Right lung (tissue), 5 donors: ENCODE measurements around the gene GMNC. TPM values are rescaled to one million over a fixed set of nuclear protein-coding genes. Genes with fewer than 3 reads are reported as not detected.

Experiments
- DNase-seq, 2 donors: peaks; one replicate each; pipeline ENCODE4 v3.0.0-alpha.2; 2013
- polyA plus RNA-seq, 5 donors: library from polyadenylated mRNA; unstranded; fragments of 120-200 nt; gene quantifications; one replicate each; pipeline versions ENCODE4 v1.2.1 to v1.2.3, GENCODE V29; 2013; ENCODE audit warnings: inconsistent platforms in 1 of 5, low replicate concordance in 1 of 5; ENCODE audit not compliant: insufficient read length in 5 of 5, insufficient read depth in 1 of 5

The GMNC gene
- polyA plus RNA-seq, 5 donors = 0.04 to 0.12 TPM; not detected in 3

DNA sequence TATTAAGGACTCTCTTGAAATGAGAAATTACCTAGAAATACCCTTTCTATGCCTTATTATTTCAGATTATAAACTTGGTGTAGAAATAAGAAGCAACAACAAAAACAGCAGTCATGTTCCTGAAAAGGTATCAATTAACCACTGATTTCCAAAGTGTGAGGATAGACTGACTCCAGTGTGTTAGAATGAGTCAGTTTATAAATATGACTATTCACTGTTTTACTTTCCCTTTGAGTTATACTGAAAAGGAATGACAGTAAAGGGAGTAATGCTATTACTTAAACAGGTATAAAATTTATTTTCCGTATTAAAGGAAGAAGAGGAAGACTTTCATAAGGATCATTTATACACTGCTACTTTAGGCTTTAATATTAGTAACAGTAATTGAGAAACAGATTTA is 12.9 kb downstream of the GMNC start:
- DNase-seq = no peak

DNA sequence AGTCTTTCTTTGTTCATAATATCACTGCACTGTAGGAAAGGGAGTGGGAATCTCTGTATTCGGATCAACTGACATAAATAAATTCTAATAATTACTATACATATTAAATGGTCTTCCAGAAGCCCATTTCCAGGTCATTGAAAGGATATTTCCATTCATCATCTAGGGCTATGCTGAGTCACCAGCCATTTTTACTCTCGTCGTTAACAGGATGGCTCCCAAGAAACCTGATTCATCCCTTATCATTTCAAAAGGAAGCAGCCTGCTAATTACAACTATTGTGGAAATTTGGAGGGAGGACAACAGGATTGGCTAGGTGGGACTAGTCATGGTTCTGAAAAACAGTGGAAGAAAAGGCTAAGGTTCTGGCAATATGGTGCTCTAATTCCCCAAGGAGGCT is 13.6 kb downstream of the GMNC start:
- DNase-seq = no peak

DNA sequence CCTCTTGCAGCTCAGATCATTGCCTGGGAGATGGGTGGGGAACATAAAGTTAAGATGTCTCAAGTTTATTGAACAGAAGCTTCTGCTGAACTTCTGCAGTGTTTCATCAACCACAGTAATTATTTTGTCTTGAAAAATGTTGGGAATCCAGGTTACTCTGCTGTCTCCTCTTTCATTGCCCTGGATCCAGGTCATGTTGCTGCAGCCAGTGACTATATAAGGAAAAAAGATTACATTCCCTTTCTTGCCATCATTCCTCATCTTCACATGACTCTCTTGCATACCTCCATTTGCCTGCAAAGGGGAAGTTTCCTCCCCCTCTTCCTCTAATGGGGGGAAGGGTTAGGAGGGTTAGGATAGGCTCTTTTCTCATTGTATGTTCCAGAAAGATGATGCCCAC is 15.1 kb downstream of the GMNC start:
- no peak for DNase-seq

DNA sequence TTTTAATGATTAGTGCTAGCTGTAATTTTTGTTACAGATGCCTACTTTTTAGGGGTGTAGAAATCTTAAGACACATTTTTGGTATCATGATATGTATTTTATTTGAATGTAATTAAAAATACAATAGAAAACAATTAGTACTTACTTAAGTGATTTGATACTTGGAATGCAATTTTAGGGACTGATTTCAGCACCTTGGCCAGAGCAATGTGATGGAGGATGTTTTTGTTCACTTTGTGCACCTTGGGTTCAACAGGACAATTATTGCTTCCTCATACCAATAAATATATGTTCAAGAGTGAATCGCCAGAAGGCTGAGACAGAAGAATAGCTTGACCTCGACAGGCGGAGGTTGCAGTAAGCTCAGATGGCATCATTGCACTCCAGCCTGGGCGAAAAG is 22.3 kb downstream of the GMNC start:
- DNase-seq = no peak

DNA sequence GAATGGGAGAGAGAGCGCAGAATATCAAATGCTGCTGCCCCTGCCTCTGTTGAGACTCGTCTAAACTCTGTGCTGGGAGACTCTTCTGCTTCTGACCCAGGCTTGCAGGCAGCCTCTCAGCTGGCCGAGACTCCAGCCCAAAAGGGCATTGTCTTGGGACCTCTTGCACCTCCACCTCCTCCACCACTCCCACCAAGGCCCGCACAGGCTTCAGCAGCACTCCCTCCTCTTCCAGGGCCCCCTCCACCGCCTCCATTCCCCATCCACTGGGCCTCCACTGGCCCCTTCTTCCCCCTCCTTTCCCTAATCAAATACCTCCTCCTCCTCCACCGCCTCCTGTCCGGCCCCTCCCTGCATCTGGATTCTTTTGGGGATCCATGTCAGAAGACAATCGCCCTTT is 31.3 kb downstream of the GMNC start:
- DNase-seq = no peak

DNA sequence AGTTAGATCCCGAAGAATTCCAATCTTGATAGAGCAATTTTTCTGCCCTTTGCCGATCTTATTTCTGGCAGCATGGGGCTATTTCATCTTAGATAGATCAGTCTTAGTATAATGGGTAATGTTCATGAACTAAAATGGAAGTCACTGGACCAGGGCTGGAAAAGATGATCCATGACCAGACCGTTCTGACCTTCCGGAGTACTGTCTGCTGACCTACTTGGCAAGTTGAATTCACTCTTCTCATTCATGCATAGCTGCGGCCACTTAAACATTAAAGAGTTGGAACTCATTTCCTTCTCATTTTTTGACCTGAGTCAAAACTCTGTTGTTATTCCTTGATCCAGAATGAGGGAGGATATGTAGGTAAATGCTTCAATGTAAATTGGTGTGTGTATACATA is 32.5 kb downstream of the GMNC start:
- no peak for DNase-seq

DNA sequence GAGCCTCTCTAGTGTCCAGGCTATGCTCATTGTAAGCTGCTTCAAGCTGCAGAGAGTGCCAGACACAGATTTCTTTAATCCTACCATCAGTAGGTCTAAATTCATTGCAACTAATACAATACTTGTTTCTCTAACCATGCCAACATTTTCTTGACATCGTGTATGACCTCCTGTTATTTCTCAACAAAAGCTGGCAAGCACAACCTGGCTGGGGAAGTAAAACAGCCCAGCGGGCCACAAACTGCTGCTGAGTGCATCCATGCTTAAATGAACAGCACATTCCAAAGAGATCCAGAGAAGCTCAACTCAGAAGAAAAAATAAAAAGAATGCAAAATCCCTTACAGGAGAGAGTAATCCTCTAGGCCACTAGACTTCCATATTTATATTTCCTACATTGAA is 36.5 kb downstream of the GMNC start:
- DNase-seq = peak; percentile 20

DNA sequence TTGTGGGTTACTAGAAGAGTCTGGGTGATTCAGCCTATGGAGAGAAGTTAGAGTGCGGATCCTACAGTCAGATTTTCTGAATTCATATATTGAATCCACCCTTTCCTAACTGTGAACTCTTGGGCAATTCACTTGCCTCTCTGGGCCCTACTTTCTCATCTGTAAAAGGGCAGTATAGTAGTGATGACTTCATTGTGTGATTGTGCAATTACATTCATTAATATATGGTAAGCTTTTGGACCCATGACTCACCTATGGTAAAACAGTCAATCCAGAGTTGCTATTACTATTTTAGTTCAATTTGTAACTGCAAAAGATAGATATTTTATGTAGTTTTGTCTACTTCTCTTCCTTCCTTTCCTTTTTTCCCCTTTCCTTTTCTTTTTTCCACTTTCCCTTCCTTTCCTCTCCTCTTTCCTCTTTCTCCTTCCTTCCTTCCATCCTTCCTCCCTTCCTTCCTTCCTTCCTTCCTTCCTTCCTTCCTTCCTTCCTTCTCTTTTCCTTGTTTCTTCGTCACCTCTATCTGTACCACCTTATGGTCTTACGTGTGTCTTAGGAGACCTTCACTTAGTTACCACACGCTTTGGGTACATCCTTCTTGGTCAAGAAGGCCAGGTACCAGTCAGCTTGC is 37.0 kb downstream of the GMNC start:
- DNase-seq = no peak

DNA sequence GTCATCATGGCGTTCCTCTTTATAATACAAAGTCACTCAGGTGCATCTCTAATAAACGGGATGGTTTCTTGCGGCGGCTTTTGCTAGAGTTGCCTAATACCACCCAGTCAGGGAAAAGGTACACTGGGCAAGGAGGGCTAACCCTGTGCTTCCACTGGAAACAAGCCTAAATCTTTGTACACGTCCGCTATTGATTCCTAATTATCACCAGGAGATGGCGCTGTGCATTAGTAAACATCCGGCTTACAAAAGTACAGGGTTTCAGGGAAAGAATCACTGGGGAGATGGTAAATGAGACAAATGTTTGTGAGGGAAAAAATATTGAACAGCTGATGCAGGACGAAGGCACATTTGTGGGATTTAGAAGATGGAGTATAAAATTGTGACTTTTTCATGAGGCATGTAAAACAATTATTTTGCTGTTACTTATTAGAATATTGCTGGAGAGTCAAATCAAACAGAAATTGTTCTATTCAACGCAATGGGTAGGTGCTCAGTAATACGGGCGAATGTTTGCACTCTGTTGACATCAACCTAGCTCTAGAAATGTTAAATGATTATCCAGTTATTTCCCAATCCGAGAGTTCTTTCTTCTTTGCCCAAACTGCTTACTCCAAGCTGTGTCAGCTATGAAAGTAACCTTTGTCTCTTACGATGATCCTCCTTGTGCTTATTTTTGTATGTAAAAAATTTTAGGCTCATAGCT is 50.6 kb downstream of the GMNC start:
- DNase-seq = peak; percentile 29 to 45

DNA sequence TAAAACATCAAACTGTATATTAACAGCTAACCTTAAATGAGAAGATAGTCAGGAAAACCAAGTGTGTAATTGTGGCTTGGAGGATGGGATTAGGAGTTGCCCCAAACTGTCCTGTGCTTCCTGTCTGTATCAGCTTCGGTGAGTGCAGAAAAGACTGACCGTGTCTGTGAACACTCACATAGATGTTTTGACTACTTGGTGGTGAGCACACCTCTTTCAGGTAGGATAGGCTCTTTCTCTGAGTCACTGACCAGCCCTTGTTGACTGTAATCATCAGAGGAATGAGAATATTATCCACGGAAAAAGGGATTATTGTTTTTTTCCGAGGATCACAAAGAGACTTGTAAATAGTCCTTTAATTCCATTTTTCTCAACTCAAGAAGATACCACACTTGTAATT is 51.5 kb downstream of the GMNC start:
- no peak for DNase-seq

DNA sequence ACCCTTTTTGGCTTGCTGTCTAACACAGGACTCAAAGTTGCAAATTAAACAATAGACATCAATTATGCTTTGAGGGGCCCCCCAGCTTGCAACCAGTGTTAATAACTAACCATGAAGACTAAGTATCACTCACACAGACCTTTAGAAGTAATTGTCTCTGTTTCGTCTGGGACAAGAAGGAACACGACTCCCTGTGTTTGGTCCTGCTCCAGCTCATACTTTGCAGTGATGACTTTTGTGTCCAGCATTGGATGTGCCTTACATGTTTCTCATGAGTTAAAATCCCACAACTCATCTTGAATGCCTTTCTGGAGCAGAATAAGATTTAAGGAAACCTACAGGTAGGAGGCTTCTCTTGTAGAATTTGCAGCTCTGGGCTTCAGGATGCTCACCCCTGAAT is 53.1 kb downstream of the GMNC start:
- DNase-seq = no peak

DNA sequence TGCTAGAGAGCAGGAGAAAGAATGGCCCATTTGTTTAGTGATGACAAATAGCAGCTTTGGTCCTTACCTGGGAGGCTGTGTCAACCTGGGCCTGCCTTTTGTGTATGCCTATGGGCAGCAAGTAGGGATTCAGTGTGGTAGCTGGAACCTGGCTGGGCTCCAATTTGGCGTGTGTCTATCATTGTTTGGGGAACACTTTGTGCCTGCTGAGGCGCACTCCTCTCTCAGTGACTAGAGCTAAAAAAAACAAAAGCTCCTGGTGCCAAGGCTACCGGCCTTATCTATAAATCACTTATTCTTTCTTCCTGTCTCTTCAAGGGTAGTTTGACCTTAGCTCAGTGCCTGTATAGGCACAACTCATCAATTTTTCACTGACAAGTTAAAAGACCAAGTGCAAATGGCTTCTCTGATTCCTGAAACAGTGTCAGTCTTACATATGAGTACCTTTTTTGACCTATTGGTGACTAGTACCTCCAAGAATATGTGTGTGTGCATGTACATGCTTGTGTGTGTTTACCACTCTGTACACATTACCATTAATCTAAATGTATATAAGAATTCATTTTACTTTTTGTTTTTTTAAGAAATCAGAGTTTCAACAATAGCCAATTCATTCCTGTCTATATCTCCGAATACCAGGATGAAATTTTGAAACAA is 54.6 kb downstream of the GMNC start:
- no peak for DNase-seq
